Measurements from ENCODE around the gene FAM162B.

DNA sequence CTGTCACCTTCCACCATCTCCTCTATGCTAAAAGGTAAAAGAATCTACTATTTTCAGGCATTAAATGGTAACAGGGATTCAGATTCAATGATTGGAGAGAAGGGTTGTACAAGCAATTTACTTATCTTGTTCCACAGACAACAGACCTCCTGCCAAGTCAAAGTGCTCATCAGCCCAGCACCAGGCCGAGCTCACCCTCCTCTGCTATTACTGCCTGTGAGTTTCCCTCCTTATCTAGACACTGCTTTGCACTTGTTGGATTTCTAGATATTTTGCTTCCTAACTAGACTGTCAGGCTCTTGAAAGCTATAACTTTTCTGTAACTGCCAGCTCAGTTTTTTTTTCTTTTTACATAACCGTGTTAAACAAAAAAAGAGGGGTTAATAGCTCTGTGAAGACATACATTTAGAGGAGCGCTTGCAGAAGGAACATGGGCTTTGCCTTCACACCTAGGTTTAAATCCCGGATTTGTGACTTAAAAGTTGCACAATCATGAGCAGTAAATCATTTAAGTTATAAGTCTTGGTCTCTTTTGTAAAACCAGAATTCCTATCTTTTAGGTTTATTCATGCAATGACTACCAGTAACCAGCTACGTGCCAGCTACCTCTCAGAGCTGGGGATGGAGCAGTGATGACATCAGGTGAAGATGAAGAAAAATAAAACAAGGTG, 1.1 kb upstream of the FAM162B start:
- no peak for TF ChIP-seq TCF12 (IDR thresholded peaks at IDR 0.05; ENCODE audit: low read depth)
- no peak for TF ChIP-seq EP300 (IDR thresholded peaks at IDR 0.05; ENCODE audit: borderline replicate concordance)
- no peak for TF ChIP-seq NFIC (IDR thresholded peaks at IDR 0.05)
- no peak for TF ChIP-seq TAF1 (IDR thresholded peaks at IDR 0.05; ENCODE audit: low read depth)
- TF ChIP-seq EGR1 (IDR thresholded peaks at IDR 0.05): no peak

Measured in Ishikawa (cell line).